Glutamatergic neuron (in vitro differentiated cells): ENCODE measurements around the gene DRD3. TPM values are rescaled to one million over a fixed set of nuclear protein-coding genes. Genes with fewer than 3 reads are reported as not detected.

Source experiments
- DNase-seq: peaks from one replicate; pipeline ENCODE4 v3.0.0; 2022
- H3K27ac Mint-ChIP-seq: one replicate; pipeline ENCODE4 v1.8.0; 2020; ENCODE audit warnings: mild to moderate bottlenecking, mixed read lengths, inconsistent platforms; ENCODE audit not compliant: unreplicated experiment
- H3K27me3 Mint-ChIP-seq: one replicate; pipeline ENCODE4 v1.8.0; 2020; ENCODE audit warnings: mild to moderate bottlenecking, moderate library complexity, mixed read lengths, inconsistent platforms; ENCODE audit not compliant: unreplicated experiment
- H3K36me3 Mint-ChIP-seq: one replicate; pipeline ENCODE4 v1.8.0; 2020; ENCODE audit warnings: mild to moderate bottlenecking, mixed read lengths, inconsistent platforms; ENCODE audit not compliant: unreplicated experiment
- H3K4me1 Mint-ChIP-seq: one replicate; pipeline ENCODE4 v1.8.0; 2020; ENCODE audit warnings: mild to moderate bottlenecking, low read depth, mixed read lengths, inconsistent platforms; ENCODE audit not compliant: unreplicated experiment
- H3K4me3 Mint-ChIP-seq: one replicate; pipeline ENCODE4 v1.8.0; 2020; ENCODE audit warnings: mild to moderate bottlenecking, mixed read lengths, inconsistent platforms; ENCODE audit not compliant: unreplicated experiment
- H3K9me3 Mint-ChIP-seq: one replicate; pipeline ENCODE4 v1.8.0; 2020; ENCODE audit warnings: mild to moderate bottlenecking, moderate library complexity, mixed read lengths, inconsistent platforms; ENCODE audit not compliant: unreplicated experiment
- long read RNA-seq: library from polyadenylated mRNA; unstranded; transcript quantifications from one replicate; pipeline ENCODE4 v2.0.0, GENCODE V29; 2020; ENCODE audit not compliant: unreplicated experiment
- total RNA-seq: library from RNA; stranded (reverse); fragmentation: NEBNext Ultra II Directional; extraction: Animal tissue kit (Norgen Biotek cat#: 25700); gene quantifications from one replicate; pipeline ENCODE4 v1.2.1, GENCODE V29; 2021; ENCODE audit not compliant: unreplicated experiment
- TF ChIP-seq, protein P1 (sequence below): fragments of 200-600 bp; sonication (generic); IDR thresholded peaks from one replicate; pipeline ENCODE4 v1.5.0; 2021; ENCODE audit not compliant: partially characterized antibody, unreplicated experiment

DRD3 gene
- not detected for total RNA-seq
- long read RNA-seq = 0 reads

DNA sequence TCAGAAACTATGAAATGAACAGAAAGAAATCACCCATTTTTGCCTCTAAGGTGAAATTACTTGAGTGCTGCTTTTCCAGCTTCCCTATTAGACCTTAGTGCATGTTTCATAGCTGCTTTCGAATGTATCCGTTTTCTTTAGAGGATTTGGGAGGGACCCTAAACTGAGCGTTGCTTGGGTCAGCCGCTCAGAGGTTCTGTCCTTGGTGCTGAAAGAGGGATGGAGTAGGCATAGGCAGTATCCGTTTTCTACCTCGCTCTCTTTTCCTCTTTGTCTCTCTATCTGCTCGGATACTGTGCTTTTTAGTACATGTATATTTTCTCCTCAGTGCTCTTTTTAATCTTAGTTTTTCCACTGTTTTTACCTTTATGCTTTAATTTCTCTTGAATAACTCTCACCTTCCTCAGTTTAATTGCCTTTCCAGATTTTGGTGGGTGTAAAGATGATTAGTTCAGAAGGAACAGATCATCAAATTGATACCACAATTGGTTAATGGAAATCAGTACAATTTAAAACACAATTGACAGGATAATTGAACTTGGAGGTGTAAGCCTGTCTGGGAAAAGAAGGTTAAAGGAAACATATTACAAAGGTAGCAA, at the start of gene DRD3:
Gene DRD3 (minus strand): TSS at position 283 of the 599 bp plus-strand sequence. CDS start 7,060 bp downstream, outside the sequence.
- no peaks in the 10 kb centered on the region for H3K27me3 Mint-ChIP-seq

DNA sequence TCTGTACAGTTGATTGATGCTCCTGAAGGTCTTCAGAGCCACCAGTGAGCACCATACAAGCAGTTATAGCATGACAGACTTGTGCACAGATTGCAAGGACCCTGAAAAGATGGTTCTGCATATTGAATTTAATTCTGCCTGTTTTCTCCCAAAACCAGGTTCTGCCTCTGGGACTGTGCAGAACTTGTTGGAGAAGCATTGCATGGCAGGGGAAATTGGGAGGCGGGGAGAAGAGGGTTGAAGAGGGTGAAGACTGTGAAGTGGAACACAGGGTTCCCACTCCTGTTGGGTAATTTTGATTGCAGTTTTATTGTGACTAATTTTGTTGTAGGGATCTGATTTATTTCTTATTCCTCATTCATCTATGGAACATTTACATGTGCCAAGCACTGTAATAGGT, 48.2 kb upstream of the DRD3 start:
- no peak for DNase-seq
- Mint-ChIP-seq H3K27ac (no peak overlapping the region), H3K36me3 (peaks cover 16% of the 10 kb centered on the region), H3K9me3 (peaks cover 5% of the 10 kb centered on the region), H3K4me3 (no peak overlapping the region), H3K27me3 (peaks cover 3% of the 10 kb centered on the region), H3K4me1 (no peaks in the 10 kb centered on the region)
- TF ChIP-seq, protein P1, sequence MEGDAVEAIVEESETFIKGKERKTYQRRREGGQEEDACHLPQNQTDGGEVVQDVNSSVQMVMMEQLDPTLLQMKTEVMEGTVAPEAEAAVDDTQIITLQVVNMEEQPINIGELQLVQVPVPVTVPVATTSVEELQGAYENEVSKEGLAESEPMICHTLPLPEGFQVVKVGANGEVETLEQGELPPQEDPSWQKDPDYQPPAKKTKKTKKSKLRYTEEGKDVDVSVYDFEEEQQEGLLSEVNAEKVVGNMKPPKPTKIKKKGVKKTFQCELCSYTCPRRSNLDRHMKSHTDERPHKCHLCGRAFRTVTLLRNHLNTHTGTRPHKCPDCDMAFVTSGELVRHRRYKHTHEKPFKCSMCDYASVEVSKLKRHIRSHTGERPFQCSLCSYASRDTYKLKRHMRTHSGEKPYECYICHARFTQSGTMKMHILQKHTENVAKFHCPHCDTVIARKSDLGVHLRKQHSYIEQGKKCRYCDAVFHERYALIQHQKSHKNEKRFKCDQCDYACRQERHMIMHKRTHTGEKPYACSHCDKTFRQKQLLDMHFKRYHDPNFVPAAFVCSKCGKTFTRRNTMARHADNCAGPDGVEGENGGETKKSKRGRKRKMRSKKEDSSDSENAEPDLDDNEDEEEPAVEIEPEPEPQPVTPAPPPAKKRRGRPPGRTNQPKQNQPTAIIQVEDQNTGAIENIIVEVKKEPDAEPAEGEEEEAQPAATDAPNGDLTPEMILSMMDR = no peak

More for the DNA sequence above, at the start of gene DRD3:
- no peak within 1 kb of the TSS for H3K4me3 Mint-ChIP-seq
- no peak within 1 kb of the TSS for H3K27ac Mint-ChIP-seq
- H3K9me3 Mint-ChIP-seq = peaks cover 2% of the 10 kb centered on the region
- no peaks in the 10 kb centered on the region for H3K4me1 Mint-ChIP-seq
- DNase-seq = no peak
- H3K36me3 Mint-ChIP-seq = no peaks in the 10 kb centered on the region
- TF ChIP-seq, protein P1 = no peak

DNA sequence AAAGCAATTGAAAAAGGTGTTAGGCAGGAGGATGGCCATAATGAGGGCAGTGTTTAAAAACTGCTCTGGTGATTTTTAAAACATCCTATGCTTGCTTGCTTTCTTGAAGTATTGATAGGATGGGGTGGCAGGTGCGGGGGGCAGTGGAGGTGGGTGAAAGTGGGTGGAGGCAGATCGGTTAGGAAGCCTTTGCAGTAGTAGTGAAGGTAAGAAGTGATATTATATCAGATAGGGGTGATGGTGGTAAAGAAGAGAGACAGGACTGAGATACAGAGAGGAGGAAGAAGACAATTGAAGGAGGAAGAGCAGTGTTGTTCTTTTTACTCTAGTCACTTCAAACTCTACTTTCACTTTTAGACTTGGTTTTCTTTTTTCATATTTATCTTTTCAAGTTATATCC, 47.5 kb upstream of the DRD3 start:
- peaks cover 5% of the 10 kb centered on the region for H3K9me3 Mint-ChIP-seq
- H3K27me3 Mint-ChIP-seq = peaks cover 5% of the 10 kb centered on the region
- H3K4me3 Mint-ChIP-seq = no peak overlapping the region
- DNase-seq = no peak
- H3K36me3 Mint-ChIP-seq = peaks cover 16% of the 10 kb centered on the region
- H3K27ac Mint-ChIP-seq = no peak overlapping the region
- TF ChIP-seq, protein P1 = no peak
- no peaks in the 10 kb centered on the region for H3K4me1 Mint-ChIP-seq

DNA sequence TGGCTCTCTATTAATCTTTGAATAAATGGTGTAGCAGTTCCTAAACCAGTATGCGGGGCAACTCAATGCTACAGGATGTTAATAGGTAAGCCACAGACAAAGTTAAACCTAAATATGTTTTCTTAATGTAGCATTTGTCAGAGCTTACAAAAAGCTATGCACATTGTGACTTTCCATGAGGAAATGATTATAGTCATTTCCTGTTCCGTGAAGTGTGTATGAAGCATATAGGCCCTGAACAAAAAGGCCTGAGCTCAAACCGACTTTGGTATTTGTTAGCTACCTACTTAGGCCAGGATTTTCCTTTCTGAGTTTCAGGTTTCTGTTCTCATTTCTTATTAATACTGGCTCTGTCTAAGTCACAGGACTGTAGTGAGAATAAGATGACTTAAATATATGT, 44.3 kb upstream of the DRD3 start:
- TF ChIP-seq, protein P1 = no peak
- no peak overlapping the region for H3K27ac Mint-ChIP-seq
- peaks cover 3% of the 10 kb centered on the region for H3K27me3 Mint-ChIP-seq
- H3K36me3 Mint-ChIP-seq = peaks cover 16% of the 10 kb centered on the region
- H3K4me3 Mint-ChIP-seq = no peak overlapping the region
- DNase-seq = no peak
- H3K4me1 Mint-ChIP-seq = peaks cover 2% of the 10 kb centered on the region
- H3K9me3 Mint-ChIP-seq = peaks cover 2% of the 10 kb centered on the region

DNA sequence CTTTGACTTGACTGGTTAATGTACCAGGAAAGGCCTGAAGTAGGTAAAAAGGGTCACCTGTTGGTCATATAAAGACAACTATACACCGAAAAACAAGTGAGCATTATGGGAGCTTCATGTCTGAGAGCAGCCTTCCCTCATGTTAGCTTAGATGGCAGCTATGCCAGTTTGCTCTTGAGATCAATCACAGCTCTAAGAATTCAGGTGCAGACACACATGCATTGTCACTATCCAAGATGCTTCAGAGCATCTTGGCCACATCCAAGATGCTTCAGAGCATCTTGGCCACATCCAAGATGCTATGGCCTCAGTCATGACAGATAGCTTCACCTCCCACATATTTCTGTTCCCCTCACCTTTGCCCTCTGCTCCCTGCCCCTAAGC, 43.0 kb upstream of the DRD3 start:
- no peak for DNase-seq
- TF ChIP-seq, protein P1 = no peak
- Mint-ChIP-seq H3K9me3 (peaks cover 2% of the 10 kb centered on the region), H3K4me1 (peaks cover 2% of the 10 kb centered on the region), H3K36me3 (peaks cover 16% of the 10 kb centered on the region), H3K27me3 (peaks cover 3% of the 10 kb centered on the region), H3K27ac (no peak overlapping the region), H3K4me3 (no peak overlapping the region)
